Esophagus muscularis mucosa (tissue), 4 donors: ENCODE results near the gene MATN1. TPM values are rescaled to one million over a fixed set of nuclear protein-coding genes. Genes with fewer than 3 reads are reported as not detected.

ENCODE experiments used
- DNase-seq: peaks from one replicate; pipeline ENCODE4 v3.0.0-alpha.2; 2017; ENCODE audit errors: extremely low spot score
- H3K27ac ChIP-seq, 4 donors: fragments of 200-600 bp; sonication (generic); replicated peaks in 1 of 4; 1 replicate in 3 of 4; 2 replicates in 1 of 4; pipeline ENCODE4 v1.5.1; 2016 to 2019; ENCODE audit warnings: mild to moderate bottlenecking in 1 of 4
- H3K27me3 ChIP-seq, 4 donors: fragments of 200-600 bp; sonication (generic); one replicate each; pipeline versions ENCODE4 v1.5.1 to v1.6.0; 2016 to 2019
- H3K36me3 ChIP-seq, 4 donors: fragments of 200-600 bp; sonication (generic); one replicate each; pipeline ENCODE4 v1.5.1; 2016 to 2019
- H3K4me1 ChIP-seq, 4 donors: fragments of 200-600 bp; sonication (generic); one replicate each; pipeline ENCODE4 v1.5.1; 2016 to 2019
- H3K4me3 ChIP-seq, 4 donors: fragments of 200-600 bp; sonication (generic); 1 replicate in 2 of 4; 2 replicates in 2 of 4; pipeline ENCODE4 v1.5.1; 2016 to 2019; ENCODE audit warnings: mild to moderate bottlenecking in 4 of 4, moderate library complexity in 1 of 4
- H3K9me3 ChIP-seq, 4 donors: fragments of 200-600 bp; sonication (generic); 1 replicate in 3 of 4; 2 replicates in 1 of 4; pipeline ENCODE4 v1.5.1; 2016 to 2019
- CTCF ChIP-seq, 3 experiments: fragments of 200-600 bp in 2 of 3; fragments of 450-650 bp in 1 of 3; sonication (generic) in 2 of 3; IDR thresholded peaks; one replicate each; pipeline ENCODE4 v1.5.1; 2017 to 2019; ENCODE audit warnings: antibody characterized with exemption in 3 of 3, mild to moderate bottlenecking in 2 of 3, moderate library complexity in 1 of 3
- EP300 ChIP-seq: sonication (generic); formaldehyde crosslinking; IDR thresholded peaks from one replicate; pipeline ENCODE4 v1.6.1; 2017; ENCODE audit warnings: antibody characterized with exemption
- POLR2A ChIP-seq: fragments of 450-650 bp; IDR thresholded peaks from one replicate; pipeline ENCODE4 v1.6.1; 2017; ENCODE audit warnings: antibody characterized with exemption, moderate library complexity, mild to moderate bottlenecking, low read depth
- POLR2AphosphoS5 ChIP-seq, 2 donors: sonication (generic); formaldehyde crosslinking; IDR thresholded peaks; one replicate each; pipeline ENCODE4 v1.6.1; 2017; ENCODE audit warnings: antibody characterized with exemption in 2 of 2
- WGBS: methylation state at CpG from one replicate; pipeline ENCODE4 v1.1.5; 2018; 5-methylcytosine and 5-hydroxymethylcytosine counted together
- intact Hi-C: fragments of 100-400 bp; cut with DNase I; formaldehyde crosslinking; loops from one replicate; pipeline ENCODE4 v1.15.1; 2023
- total RNA-seq, 4 donors: library from RNA; depleted of rRNA; stranded (reverse); fragments of >200 nt; gene quantifications; one replicate each; pipeline versions ENCODE4 v1.1.0 to v1.2.1, GENCODE V29; 2016

The MATN1 gene
- total RNA-seq, 4 donors from 2014 or later, result not detected

DNA sequence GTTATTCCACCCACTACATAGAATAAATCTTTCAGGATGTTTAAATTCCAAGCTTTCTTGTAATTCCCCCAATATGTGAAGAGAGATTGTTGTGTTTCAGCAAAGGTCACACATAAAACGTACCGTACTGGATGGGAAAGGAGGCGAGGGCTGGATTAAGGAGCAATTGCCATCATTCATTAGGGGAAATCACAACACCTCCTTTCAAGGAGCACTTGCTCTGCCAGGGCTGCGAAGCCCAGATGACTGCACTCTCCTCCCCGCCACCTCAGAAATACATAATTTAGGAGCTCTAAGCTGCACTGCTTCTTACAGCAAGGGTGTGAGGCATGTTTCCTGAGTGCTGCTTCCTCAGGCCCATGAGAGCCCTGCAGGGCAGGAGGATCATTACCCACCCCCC lies 29.6 kb downstream of the MATN1 start:
- Histone ChIP-seq H3K9me3 (no peaks in the 10 kb centered on the region), H3K36me3 (no peaks in the 10 kb centered on the region), H3K4me1 (peaks cover 5 to 39% (median 21%) of the 10 kb centered on the region in 4 donors), H3K4me3 (no peak overlapping the region), H3K27me3 (no peaks in the 10 kb centered on the region), H3K27ac (no peak overlapping the region)
- TF ChIP-seq POLR2AphosphoS5 (IDR thresholded peaks at IDR 0.05) (no peak), CTCF (IDR thresholded peaks at IDR 0.05) (no peak), EP300 (no peak), POLR2A (no peak)
- intact Hi-C loops, result no loop called here
- 83% methylated on average over 5 of the region's 5 CpGs for WGBS
- no peak for DNase-seq

- no peaks in the 10 kb centered on the region for H3K36me3 ChIP-seq
- no peaks in the 10 kb centered on the region for H3K27me3 ChIP-seq
- WGBS, result 84% methylated on average over 3 of the region's 3 CpGs
- intact Hi-C loops, result no loop called here
- H3K4me1 ChIP-seq, result peaks cover 2 to 34% (median 17%) of the 10 kb centered on the region in 4 donors
- H3K27ac ChIP-seq, result no peak overlapping the region
- no peak for DNase-seq
- H3K4me3 ChIP-seq, result no peak overlapping the region
- no peak for TF ChIP-seq CTCF (IDR thresholded peaks at IDR 0.05)
- TF ChIP-seq POLR2A, result no peak
- TF ChIP-seq EP300, result no peak
- TF ChIP-seq POLR2AphosphoS5 (IDR thresholded peaks at IDR 0.05), result no peak
- no peaks in the 10 kb centered on the region for H3K9me3 ChIP-seq
These were observed 30.0 kb downstream of the MATN1 start for GRCh38 chr1:30693366-30693765.

GRCh38 chr1:30692948-30693301 lies 30.5 kb downstream of the MATN1 start:
- Histone ChIP-seq H3K27ac (no peak overlapping the region), H3K36me3 (no peaks in the 10 kb centered on the region), H3K4me1 (peaks cover 0 to 30% (median 13%) of the 10 kb centered on the region in 4 donors), H3K27me3 (no peaks in the 10 kb centered on the region), H3K9me3 (no peaks in the 10 kb centered on the region), H3K4me3 (no peak overlapping the region)
- TF ChIP-seq POLR2A (no peak), EP300 (no peak), POLR2AphosphoS5 (IDR thresholded peaks at IDR 0.05) (no peak), CTCF (IDR thresholded peaks at IDR 0.05) (no peak)
- intact Hi-C loops, result no loop called here
- DNase-seq, result no peak
- WGBS, result 88% methylated on average over 6 of the region's 7 CpGs

GRCh38 chr1:30692201-30692947 lies 31.0 kb downstream of the MATN1 start:
- WGBS, result 77% methylated on average over 5 of the region's 7 CpGs
- peaks cover 0 to 24% (median 8%) of the 10 kb centered on the region in 4 donors for H3K4me1 ChIP-seq
- no peaks in the 10 kb centered on the region for H3K9me3 ChIP-seq
- TF ChIP-seq POLR2A (no peak), CTCF (IDR thresholded peaks at IDR 0.05) (no peak), POLR2AphosphoS5 (IDR thresholded peaks at IDR 0.05) (no peak), EP300 (no peak)
- no peaks in the 10 kb centered on the region for H3K36me3 ChIP-seq
- no peaks in the 10 kb centered on the region for H3K27me3 ChIP-seq
- no peak for DNase-seq
- intact Hi-C loops, result no loop called here
- H3K4me3 ChIP-seq, result no peak overlapping the region
- H3K27ac ChIP-seq, result no peak overlapping the region

GRCh38 chr1:30691480-30691879 lies 31.9 kb downstream of the MATN1 start:
- intact Hi-C loops, result no loop called here
- no peak for DNase-seq
- Histone ChIP-seq H3K9me3 (no peaks in the 10 kb centered on the region), H3K4me3 (no peak overlapping the region), H3K4me1 (peaks cover 0 to 21% (median 8%) of the 10 kb centered on the region in 4 donors), H3K27me3 (no peaks in the 10 kb centered on the region), H3K27ac (no peak overlapping the region), H3K36me3 (no peaks in the 10 kb centered on the region)
- 76% methylated on average over 5 of the region's 5 CpGs for WGBS
- TF ChIP-seq CTCF (IDR thresholded peaks at IDR 0.05) (no peak), EP300 (no peak), POLR2AphosphoS5 (IDR thresholded peaks at IDR 0.05) (no peak), POLR2A (no peak)
